Neutrophil (primary cell): Measurements from ENCODE around the gene PLCD3.

Source experiments
- H3K27ac ChIP-seq: fragments of 200-600 bp; sonication (generic); 2 replicates; pipeline ENCODE4 v1.5.1; 2016; ENCODE audit warnings: mild to moderate bottlenecking, moderate library complexity
- H3K27me3 ChIP-seq: fragments of 200-600 bp; sonication (generic); 2 replicates; pipeline ENCODE4 v1.6.0; 2016; ENCODE audit warnings: mild to moderate bottlenecking
- H3K36me3 ChIP-seq: fragments of 200-600 bp; sonication (generic); 2 replicates; pipeline ENCODE4 v1.5.1; 2017
- H3K4me1 ChIP-seq, 2 experiments: fragments of 200-600 bp in 1 of 2; sonication (generic) in 1 of 2; 1 replicate in 1 of 2; 2 replicates in 1 of 2; pipeline versions ENCODE4 v1.5.1 to v1.6.1; 2013 to 2016; ENCODE audit warnings: low read depth in 1 of 2, low read length in 1 of 2, mild to moderate bottlenecking in 1 of 2, moderate library complexity in 1 of 2; ENCODE audit not compliant: control insufficient read depth in 1 of 2, insufficient read depth in 1 of 2
- H3K4me3 ChIP-seq, 2 experiments: fragments of 200-600 bp in 1 of 2; sonication (generic) in 1 of 2; 1 replicate in 1 of 2; 2 replicates in 1 of 2; pipeline ENCODE4 v1.5.1; 2013 to 2016; ENCODE audit warnings: low read depth in 1 of 2, low read length in 1 of 2, mild to moderate bottlenecking in 1 of 2, moderate library complexity in 1 of 2
- H3K9me3 ChIP-seq: fragments of 200-600 bp; sonication (generic); 2 replicates; pipeline ENCODE4 v1.5.1; 2016
- CTCF ChIP-seq: fragments of 200-600 bp; sonication (generic); IDR thresholded peaks from 2 replicates; pipeline ENCODE4 v1.5.1; 2016; ENCODE audit warnings: antibody characterized with exemption

PLCD3 gene

GRCh38 chr17:45132320-45132571, at the start of gene PLCD3:
TSS of gene PLCD3 (minus strand) at chr17:45132515. CDS start at chr17:45132410, 105 bp downstream.
- peaks cover 7% of the 10 kb centered on the region for H3K27me3 ChIP-seq
- H3K36me3 ChIP-seq, result no peaks in the 10 kb centered on the region
- H3K4me1 ChIP-seq, result peaks cover 32 to 41% of the 10 kb centered on the region in 2 experiments

DNA sequence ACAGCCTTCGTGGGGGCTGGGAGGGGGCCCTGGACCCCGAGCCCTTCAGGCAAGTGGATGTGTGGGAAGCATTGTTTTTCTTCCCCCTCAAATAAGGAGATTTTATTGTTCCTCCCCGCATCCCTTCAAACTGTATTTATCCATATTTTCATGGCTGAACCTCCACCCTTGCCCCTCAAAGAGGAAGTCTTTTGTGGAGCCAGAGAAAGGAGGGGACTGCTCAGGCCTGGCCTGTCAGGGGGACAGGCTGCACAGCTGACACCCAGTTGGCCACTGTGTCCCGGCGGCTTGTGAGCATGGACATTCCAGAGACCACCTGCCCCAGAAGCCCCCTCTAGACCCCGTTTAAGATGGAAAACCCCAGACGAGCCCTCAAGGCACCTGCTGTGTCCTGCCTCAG, 45.2 kb upstream of the PLCD3 start:
- TF ChIP-seq CTCF, result no peak
- Histone ChIP-seq H3K36me3 (no peaks in the 10 kb centered on the region), H3K9me3 (no peaks in the 10 kb centered on the region), H3K4me3 (no peak overlapping the region), H3K27ac (peak overlapping the region; percentile 23), H3K4me1 (peaks cover 49% of the 10 kb centered on the region in 2 experiments), H3K27me3 (no peaks in the 10 kb centered on the region)

More at GRCh38 chr17:45132320-45132571, at the start of gene PLCD3:
- no peaks in the 10 kb centered on the region for H3K9me3 ChIP-seq
- H3K27ac ChIP-seq, result peak within 1 kb of the TSS; percentile 72
- H3K4me3 ChIP-seq, result peak within 1 kb of the TSS; percentile 89 to 90
- peak; percentile 40 for TF ChIP-seq CTCF

- H3K4me3 ChIP-seq, result peak overlapping the region; percentile 4 to 27
- H3K36me3 ChIP-seq, result no peaks in the 10 kb centered on the region
- peaks cover 67 to 68% of the 10 kb centered on the region in 2 experiments for H3K4me1 ChIP-seq
- no peak for TF ChIP-seq CTCF
- no peaks in the 10 kb centered on the region for H3K9me3 ChIP-seq
- H3K27ac ChIP-seq, result peak overlapping the region; percentile 77
- H3K27me3 ChIP-seq, result no peaks in the 10 kb centered on the region
These were observed 43.4 kb upstream of the PLCD3 start for GRCh38 chr17:45175759-45176115.

GRCh38 chr17:45172541-45173286, 40.4 kb upstream of the PLCD3 start:
- Histone ChIP-seq H3K27me3 (no peaks in the 10 kb centered on the region), H3K4me1 (peaks cover 64 to 68% of the 10 kb centered on the region in 2 experiments)
- TF ChIP-seq CTCF, result no peak

GRCh38 chr17:45172232-45172540, 39.9 kb upstream of the PLCD3 start:
- H3K36me3 ChIP-seq, result peaks cover 5% of the 10 kb centered on the region
- no peak for TF ChIP-seq CTCF
- peak overlapping the region; percentile 70 for H3K27ac ChIP-seq
- no peaks in the 10 kb centered on the region for H3K27me3 ChIP-seq
- H3K4me1 ChIP-seq, result peaks cover 59 to 63% of the 10 kb centered on the region in 2 experiments
- peak overlapping the region in 1 of 2 experiments; percentile 21 for H3K4me3 ChIP-seq
- H3K9me3 ChIP-seq, result no peaks in the 10 kb centered on the region

More at GRCh38 chr17:45172541-45173286, 40.4 kb upstream of the PLCD3 start:
- Histone ChIP-seq H3K9me3 (no peaks in the 10 kb centered on the region), H3K4me3 (peak overlapping the region in 1 of 2 experiments; percentile 21), H3K27ac (peak overlapping the region; percentile 70), H3K36me3 (peaks cover 5% of the 10 kb centered on the region)
